K562 (cell line): Measurements from ENCODE around the gene ELF2. TPM values are rescaled to one million over a fixed set of nuclear protein-coding genes. Genes with fewer than 3 reads are reported as not detected.

ENCODE experiments used
- BRD9 ChIP-seq: fragments of 450-650 bp; IDR thresholded peaks from 2 replicates; pipeline ENCODE4 v1.6.1; 2018; ENCODE audit warnings: low read depth; ENCODE audit not compliant: partially characterized antibody
- CC2D1A ChIP-seq: fragments of 450-650 bp; IDR thresholded peaks from 2 replicates; pipeline ENCODE4 v1.6.1; 2017; ENCODE audit warnings: mild to moderate bottlenecking
- CTCF ChIP-seq, 3 experiments: IDR thresholded peaks in 2 of 3; conservative IDR thresholded peaks in 1 of 3; 2 replicates each; pipeline ENCODE4 v1.5.1; 2011 to 2012; ENCODE audit warnings: low read length in 3 of 3, mild to moderate bottlenecking in 3 of 3, control low read depth in 2 of 3, improper control_type of control experiment in 1 of 3, inconsistent platforms in 1 of 3, low read depth in 1 of 3, mixed read lengths in 1 of 3, moderate library complexity in 1 of 3; ENCODE audit not compliant: insufficient read depth in 2 of 3
- RAD21 ChIP-seq, 2 experiments: fragments of 250-450 bp in 1 of 2; fragments of 450-650 bp in 1 of 2; sonication (Bioruptor Pico) in 1 of 2; formaldehyde crosslinking in 1 of 2; IDR thresholded peaks in 1 of 2; conservative IDR thresholded peaks in 1 of 2; 2 replicates each; pipeline versions ENCODE4 v1.4.0 to v1.8.0; 2020 to 2022; ENCODE audit warnings: mild to moderate bottlenecking in 2 of 2, moderate library complexity in 1 of 2
- ZNF584 ChIP-seq: fragments of 200-800 bp; sonication (Bioruptor generic); IDR thresholded peaks from 2 replicates; pipeline ENCODE4 v1.6.1; 2016; ENCODE audit warnings: low read depth, mild to moderate bottlenecking, missing genetic modification characterization, missing compliant biosample characterization
- ZNF668 ChIP-seq: fragments of 250-450 bp; sonication (Bioruptor Pico); IDR thresholded peaks from 2 replicates; pipeline ENCODE4 v1.8.0; 2022; ENCODE audit warnings: mild to moderate bottlenecking, inconsistent platforms
- polyA plus RNA-seq, 8 experiments: library from polyadenylated mRNA; depleted of rRNA in 4 of 8; stranded (reverse) in 5 of 8; unstranded in 3 of 8; fragments of >200 nt; fragmentation: Nextera tagmentation in 2 of 8; fragmentation: Illumina TruSeq in 1 of 8; extraction: Ambion mirVana in 2 of 8; extraction: Trizol in 1 of 8; gene quantifications; 2 replicates each; pipeline versions ENCODE4 v1.2.1 to v1.2.3, GENCODE V29; 2011 to 2014; ENCODE audit warnings: inconsistent platforms in 1 of 8, missing spikeins in 1 of 8
- total RNA-seq, 7 experiments: library from RNA; depleted of rRNA in 6 of 7; stranded (reverse); fragments of >200 nt in 6 of 7; fragmentation: Illumina TruSeq in 2 of 7; extraction: Trizol in 2 of 7; gene quantifications; 2 replicates each; pipeline versions ENCODE4 v1.2.1 to v1.2.3, GENCODE V29; 2011 to 2021; ENCODE audit warnings: low replicate concordance in 1 of 7
- TF ChIP-seq, protein P1 (sequence below), 2 experiments: fragments of 450-650 bp; formaldehyde crosslinking in 1 of 2; IDR thresholded peaks; 2 replicates each; pipeline versions ENCODE4 v1.4.0 to v1.6.1; 2014 to 2020; ENCODE audit warnings: mild to moderate bottlenecking in 2 of 2, borderline replicate concordance in 1 of 2, low read depth in 1 of 2

ELF2 gene
- total and polyA plus RNA-seq, 9 of the 15 experiments (the other 6 are each of a cell fraction or from before 2014, with no cell fraction given), result 9.4 to 58.7 (median 41.6) TPM

GRCh38 chr4:139184129-139184528 is 7.1 kb upstream of the ELF2 start (continued):
- peak; percentile 59 to 78 for TF ChIP-seq RAD21 (CRISPR knock-in tag; conservative IDR thresholded peaks at IDR 0.05 in 1 of 2, IDR thresholded peaks at IDR 0.05 in 1 of 2)
- TF ChIP-seq ZNF668 (CRISPR knock-in tag), result no peak
- TF ChIP-seq CTCF (IDR thresholded peaks at IDR 0.05 in 2 of 3, conservative IDR thresholded peaks at IDR 0.05 in 1 of 3; ENCODE audit: insufficient read depth in 2 of 3, low read depth in 1 of 3, low read length in 3 of 3), result peak in 2 of 3 experiments; percentile 36 to 66; a peak in 3 of 6 replicates
- peak; percentile 33; the same call in 1 of the 2 replicates for TF ChIP-seq CC2D1A
- TF ChIP-seq ZNF584, result no peak
- TF ChIP-seq, protein P1, sequence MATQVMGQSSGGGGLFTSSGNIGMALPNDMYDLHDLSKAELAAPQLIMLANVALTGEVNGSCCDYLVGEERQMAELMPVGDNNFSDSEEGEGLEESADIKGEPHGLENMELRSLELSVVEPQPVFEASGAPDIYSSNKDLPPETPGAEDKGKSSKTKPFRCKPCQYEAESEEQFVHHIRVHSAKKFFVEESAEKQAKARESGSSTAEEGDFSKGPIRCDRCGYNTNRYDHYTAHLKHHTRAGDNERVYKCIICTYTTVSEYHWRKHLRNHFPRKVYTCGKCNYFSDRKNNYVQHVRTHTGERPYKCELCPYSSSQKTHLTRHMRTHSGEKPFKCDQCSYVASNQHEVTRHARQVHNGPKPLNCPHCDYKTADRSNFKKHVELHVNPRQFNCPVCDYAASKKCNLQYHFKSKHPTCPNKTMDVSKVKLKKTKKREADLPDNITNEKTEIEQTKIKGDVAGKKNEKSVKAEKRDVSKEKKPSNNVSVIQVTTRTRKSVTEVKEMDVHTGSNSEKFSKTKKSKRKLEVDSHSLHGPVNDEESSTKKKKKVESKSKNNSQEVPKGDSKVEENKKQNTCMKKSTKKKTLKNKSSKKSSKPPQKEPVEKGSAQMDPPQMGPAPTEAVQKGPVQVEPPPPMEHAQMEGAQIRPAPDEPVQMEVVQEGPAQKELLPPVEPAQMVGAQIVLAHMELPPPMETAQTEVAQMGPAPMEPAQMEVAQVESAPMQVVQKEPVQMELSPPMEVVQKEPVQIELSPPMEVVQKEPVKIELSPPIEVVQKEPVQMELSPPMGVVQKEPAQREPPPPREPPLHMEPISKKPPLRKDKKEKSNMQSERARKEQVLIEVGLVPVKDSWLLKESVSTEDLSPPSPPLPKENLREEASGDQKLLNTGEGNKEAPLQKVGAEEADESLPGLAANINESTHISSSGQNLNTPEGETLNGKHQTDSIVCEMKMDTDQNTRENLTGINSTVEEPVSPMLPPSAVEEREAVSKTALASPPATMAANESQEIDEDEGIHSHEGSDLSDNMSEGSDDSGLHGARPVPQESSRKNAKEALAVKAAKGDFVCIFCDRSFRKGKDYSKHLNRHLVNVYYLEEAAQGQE (IDR thresholded peaks at IDR 0.05; ENCODE audit: borderline replicate concordance), result peak; percentile 83; the same call in 1 of the 2 replicates
- TF ChIP-seq, protein P1 (CRISPR knock-in tag; IDR thresholded peaks at IDR 0.05; ENCODE audit: low read depth), result no peak
- peak; percentile 81 for TF ChIP-seq BRD9
